Measurements from ENCODE around the gene ADGRG6. TPM values are rescaled to one million over a fixed set of nuclear protein-coding genes. Genes with fewer than 3 reads are reported as not detected.

Gene ADGRG6
- total RNA-seq, 1 donor from 2014 or later = 0.39 TPM

DNA sequence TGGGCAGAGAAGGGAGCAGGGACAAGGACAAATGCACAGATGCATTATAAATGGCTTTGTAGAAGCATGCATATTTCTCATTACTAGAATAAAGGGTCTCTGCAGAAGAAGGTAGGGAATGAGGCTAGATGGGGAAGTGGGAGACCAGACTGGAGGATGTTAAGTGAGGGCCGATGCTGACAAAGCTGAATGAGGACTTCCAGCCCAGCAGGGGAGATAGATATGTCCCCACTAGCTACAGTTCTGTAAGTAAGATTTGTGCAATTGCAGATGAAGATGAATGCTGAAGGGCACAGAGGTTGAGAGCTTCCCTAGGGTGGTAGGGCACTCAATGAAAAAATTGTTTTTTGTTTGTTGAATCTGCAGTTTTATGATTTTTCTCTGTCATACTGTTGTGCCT, 16.9 kb downstream of the ADGRG6 start:
- Mint-ChIP-seq H3K4me1 (peaks cover 4% of the 10 kb centered on the region), H3K9me3 (no peaks in the 10 kb centered on the region), H3K27me3 (ENCODE audit: insufficient read depth, low read depth) (no peaks in the 10 kb centered on the region), H3K27ac (no peak overlapping the region), H3K4me3 (no peak overlapping the region), H3K36me3 (no peaks in the 10 kb centered on the region)
- peaks cover 13% of the 10 kb centered on the region for H3F3A ChIP-seq (ENCODE audit: low read depth)
- no peak overlapping the region for H3K4me3 ChIP-seq
- H4K20me1 ChIP-seq (ENCODE audit: low read depth) = no peaks in the 10 kb centered on the region
- no peak overlapping the region for H3K9ac ChIP-seq
- no peak overlapping the region for H3K27ac ChIP-seq
- DNase-seq (ENCODE audit: low spot score) = no peak
- no peaks in the 10 kb centered on the region for H3K79me2 ChIP-seq (ENCODE audit: low read depth)
- TF ChIP-seq EZH2phosphoT487 (IDR thresholded peaks at IDR 0.05) = no peak
- TF ChIP-seq, protein P1, sequence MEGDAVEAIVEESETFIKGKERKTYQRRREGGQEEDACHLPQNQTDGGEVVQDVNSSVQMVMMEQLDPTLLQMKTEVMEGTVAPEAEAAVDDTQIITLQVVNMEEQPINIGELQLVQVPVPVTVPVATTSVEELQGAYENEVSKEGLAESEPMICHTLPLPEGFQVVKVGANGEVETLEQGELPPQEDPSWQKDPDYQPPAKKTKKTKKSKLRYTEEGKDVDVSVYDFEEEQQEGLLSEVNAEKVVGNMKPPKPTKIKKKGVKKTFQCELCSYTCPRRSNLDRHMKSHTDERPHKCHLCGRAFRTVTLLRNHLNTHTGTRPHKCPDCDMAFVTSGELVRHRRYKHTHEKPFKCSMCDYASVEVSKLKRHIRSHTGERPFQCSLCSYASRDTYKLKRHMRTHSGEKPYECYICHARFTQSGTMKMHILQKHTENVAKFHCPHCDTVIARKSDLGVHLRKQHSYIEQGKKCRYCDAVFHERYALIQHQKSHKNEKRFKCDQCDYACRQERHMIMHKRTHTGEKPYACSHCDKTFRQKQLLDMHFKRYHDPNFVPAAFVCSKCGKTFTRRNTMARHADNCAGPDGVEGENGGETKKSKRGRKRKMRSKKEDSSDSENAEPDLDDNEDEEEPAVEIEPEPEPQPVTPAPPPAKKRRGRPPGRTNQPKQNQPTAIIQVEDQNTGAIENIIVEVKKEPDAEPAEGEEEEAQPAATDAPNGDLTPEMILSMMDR (IDR thresholded peaks at IDR 0.05) = no peak
- TF ChIP-seq EZH2 (IDR thresholded peaks at IDR 0.05) = no peak
- no peak overlapping the region for H3K4me2 ChIP-seq
- no peaks in the 10 kb centered on the region for H3K4me1 ChIP-seq
- no peaks in the 10 kb centered on the region for H3K36me3 ChIP-seq
- no peaks in the 10 kb centered on the region for H3K9me3 ChIP-seq (ENCODE audit: low read depth)
- no peaks in the 10 kb centered on the region for H3K27me3 ChIP-seq
- H2AFZ ChIP-seq (replicated peaks) = no peak overlapping the region

DNA sequence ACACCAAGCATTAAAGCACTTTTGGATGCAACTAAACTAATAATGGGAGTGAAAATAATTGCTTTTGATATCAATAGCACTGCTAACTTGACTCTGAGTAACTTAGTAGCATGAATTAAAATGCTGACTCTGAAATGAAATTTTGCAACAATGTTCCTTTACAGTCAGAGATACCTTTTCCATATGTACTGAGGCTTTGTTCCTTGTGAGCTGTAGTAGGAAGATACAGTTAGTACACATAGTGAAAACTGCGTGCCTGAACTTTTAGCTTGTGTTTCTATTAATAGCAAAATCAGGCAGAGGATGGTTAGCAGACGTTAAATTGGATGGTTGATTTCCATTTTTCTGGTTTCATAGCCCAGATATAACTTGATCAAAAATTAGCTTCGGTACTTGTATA, 18.6 kb downstream of the ADGRG6 start:
- peaks cover 4% of the 10 kb centered on the region for H3K4me1 Mint-ChIP-seq
- Histone ChIP-seq H3K36me3 (no peaks in the 10 kb centered on the region), H3K9me3 (ENCODE audit: low read depth) (no peaks in the 10 kb centered on the region), H3F3A (ENCODE audit: low read depth) (peaks cover 13% of the 10 kb centered on the region), H4K20me1 (ENCODE audit: low read depth) (no peaks in the 10 kb centered on the region), H3K4me3 (no peak overlapping the region), H3K4me1 (no peaks in the 10 kb centered on the region), H3K9ac (no peak overlapping the region), H2AFZ (replicated peaks) (no peak overlapping the region), H3K27me3 (no peaks in the 10 kb centered on the region), H3K27ac (no peak overlapping the region), H3K4me2 (no peak overlapping the region), H3K79me2 (ENCODE audit: low read depth) (no peaks in the 10 kb centered on the region)
- TF ChIP-seq EZH2phosphoT487 (IDR thresholded peaks at IDR 0.05) = no peak
- TF ChIP-seq, protein P1 (IDR thresholded peaks at IDR 0.05) = no peak
- no peak for TF ChIP-seq EZH2 (IDR thresholded peaks at IDR 0.05)
- no peak overlapping the region for H3K27ac Mint-ChIP-seq
- no peaks in the 10 kb centered on the region for H3K9me3 Mint-ChIP-seq
- no peak for DNase-seq (ENCODE audit: low spot score)
- H3K27me3 Mint-ChIP-seq (ENCODE audit: insufficient read depth, low read depth) = no peaks in the 10 kb centered on the region
- H3K36me3 Mint-ChIP-seq = no peaks in the 10 kb centered on the region
- no peak overlapping the region for H3K4me3 Mint-ChIP-seq

DNA sequence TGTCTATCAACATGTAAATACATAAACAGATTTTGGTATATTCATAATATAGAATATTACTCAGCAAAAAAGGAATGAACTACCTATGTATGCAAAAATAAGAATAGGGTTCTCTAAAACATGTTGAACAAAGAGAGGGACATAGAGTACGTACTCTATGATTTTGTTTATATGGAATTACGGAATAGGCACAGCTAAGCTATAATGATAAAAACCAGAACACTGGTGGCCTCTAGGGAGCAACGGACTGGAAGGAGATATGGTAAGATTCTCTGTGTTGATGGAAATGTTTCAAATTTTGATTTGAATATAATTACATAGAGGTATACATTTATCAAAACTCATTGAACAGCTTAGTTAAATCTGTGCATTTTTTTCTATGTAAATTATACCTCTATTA, 19.6 kb downstream of the ADGRG6 start:
- H3K79me2 ChIP-seq (ENCODE audit: low read depth) = no peaks in the 10 kb centered on the region
- no peak overlapping the region for H3K9ac ChIP-seq
- no peak overlapping the region for H3K27ac Mint-ChIP-seq
- no peaks in the 10 kb centered on the region for H3K9me3 ChIP-seq (ENCODE audit: low read depth)
- H3K4me1 Mint-ChIP-seq = peaks cover 4% of the 10 kb centered on the region
- H2AFZ ChIP-seq (replicated peaks) = no peak overlapping the region
- H3K4me3 Mint-ChIP-seq = no peak overlapping the region
- no peaks in the 10 kb centered on the region for H3K27me3 Mint-ChIP-seq (ENCODE audit: insufficient read depth, low read depth)
- no peaks in the 10 kb centered on the region for H3K36me3 Mint-ChIP-seq
- H3K4me2 ChIP-seq = no peak overlapping the region
- no peaks in the 10 kb centered on the region for H3K27me3 ChIP-seq
- H3K27ac ChIP-seq = no peak overlapping the region
- peaks cover 13% of the 10 kb centered on the region for H3F3A ChIP-seq (ENCODE audit: low read depth)
- no peak for DNase-seq (ENCODE audit: low spot score)
- H3K36me3 ChIP-seq = no peaks in the 10 kb centered on the region
- no peak for TF ChIP-seq EZH2phosphoT487 (IDR thresholded peaks at IDR 0.05)
- no peak for TF ChIP-seq EZH2 (IDR thresholded peaks at IDR 0.05)
- TF ChIP-seq, protein P1 (IDR thresholded peaks at IDR 0.05) = no peak
- H3K4me3 ChIP-seq = no peak overlapping the region
- no peaks in the 10 kb centered on the region for H3K9me3 Mint-ChIP-seq
- no peaks in the 10 kb centered on the region for H3K4me1 ChIP-seq
- H4K20me1 ChIP-seq (ENCODE audit: low read depth) = no peaks in the 10 kb centered on the region
